Measurements from ENCODE around the gene UBE2G1.
"Not testable (repeated sequence)": the region's sequence is repeated elsewhere in the genome, so short reads cannot be mapped to it uniquely, and the experiment has no call there.

The UBE2G1 gene

GRCh38 chr17:4375039-4375748 lies 8.7 kb upstream of the UBE2G1 start:
- DNase-seq, result no peak

- no peak for DNase-seq
Observed at GRCh38 chr17:4369557-4370230, 3.2 kb upstream of the UBE2G1 start.

- DNase-seq, result no peak
Observed at GRCh38 chr17:4368341-4368740, 1.9 kb upstream of the UBE2G1 start.

GRCh38 chr17:4367177-4367576 lies 702 bp upstream of the UBE2G1 start:
- DNase-seq, result not testable (repeated sequence)

- DNase-seq, result peak; percentile 11
Observed at GRCh38 chr17:4365628-4366326, 698 bp downstream of the UBE2G1 start.

GRCh38 chr17:4365103-4365627 lies 1.3 kb downstream of the UBE2G1 start:
- DNase-seq, result peak; percentile 58

GRCh38 chr17:4364622-4365041 lies 1.8 kb downstream of the UBE2G1 start:
- DNase-seq, result no peak

GRCh38 chr17:4362141-4362540 lies 4.3 kb downstream of the UBE2G1 start:
- DNase-seq, result peak; percentile 4

- no peak for DNase-seq
Observed at GRCh38 chr17:4358154-4358553, 8.3 kb downstream of the UBE2G1 start.

- no peak for DNase-seq
Observed at GRCh38 chr17:4357671-4358070, 8.8 kb downstream of the UBE2G1 start.

- no peak for DNase-seq
Observed at GRCh38 chr17:4357030-4357628, 9.3 kb downstream of the UBE2G1 start.

GRCh38 chr17:4354862-4355514 lies 11.5 kb downstream of the UBE2G1 start:
- DNase-seq, result no peak

GRCh38 chr17:4354206-4354605 lies 12.3 kb downstream of the UBE2G1 start:
- no peak for DNase-seq

GRCh38 chr17:4350214-4350613 lies 16.3 kb downstream of the UBE2G1 start:
- DNase-seq, result not testable (repeated sequence)

- DNase-seq, result no peak
Observed at GRCh38 chr17:4345581-4346252, 20.8 kb downstream of the UBE2G1 start.

GRCh38 chr17:4344926-4345325 lies 21.5 kb downstream of the UBE2G1 start:
- no peak for DNase-seq

GRCh38 chr17:4342535-4342934 lies 23.9 kb downstream of the UBE2G1 start:
- DNase-seq, result no peak

GRCh38 chr17:4341616-4341977 lies 24.9 kb downstream of the UBE2G1 start:
- DNase-seq, result no peak

GRCh38 chr17:4340914-4341615 lies 25.4 kb downstream of the UBE2G1 start:
- DNase-seq, result no peak

GRCh38 chr17:4334776-4335584 lies 31.5 kb downstream of the UBE2G1 start:
- DNase-seq, result no peak

GRCh38 chr17:4334332-4334731 lies 32.1 kb downstream of the UBE2G1 start:
- no peak for DNase-seq

Measured in COR-L47 (cell line).